Measurements from ENCODE around the gene CLTCL1. TPM values are rescaled to one million over a fixed set of nuclear protein-coding genes. Genes with fewer than 3 reads are reported as not detected.

The CLTCL1 gene
- total RNA-seq, 2 donors from 2014 or later = 2.1 to 4.6 TPM

Other genes with a start within 250 kb of the CLTCL1 start
- gene DGCR2, start 169.3 kb downstream of the CLTCL1 start, total RNA-seq = 100 to 1,000 TPM in 1 of 2 donors, 10 to 100 TPM in 1; 85.8 to 104 TPM
- not detected for gene TSSK2, start 160.4 kb downstream of the CLTCL1 start, total RNA-seq
- 10 to 100 TPM in 1 of 2 donors, 1 to 10 TPM in 1; 9.6 to 10.8 TPM for gene ESS2, start 147.1 kb downstream of the CLTCL1 start, total RNA-seq
- gene GSC2, start 141.4 kb downstream of the CLTCL1 start, total RNA-seq = not detected
- 100 to 1,000 TPM; 137 to 194 TPM for gene SLC25A1, start 113.0 kb downstream of the CLTCL1 start, total RNA-seq
- 10 to 100 TPM; 26.9 to 34.9 TPM for gene HIRA, start 140.0 kb upstream of the CLTCL1 start, total RNA-seq
- 10 to 100 TPM; 16.6 to 20.1 TPM for gene MRPL40, start 140.8 kb upstream of the CLTCL1 start, total RNA-seq
- gene C22orf39, start 156.0 kb upstream of the CLTCL1 start, total RNA-seq = 10 to 100 TPM; 20.1 to 23.4 TPM
- gene UFD1, start 187.5 kb upstream of the CLTCL1 start, total RNA-seq = 10 to 100 TPM; 48.8 to 51.8 TPM
- 1 to 10 TPM; 2.7 to 7.0 TPM for gene CDC45, start 188.2 kb upstream of the CLTCL1 start, total RNA-seq
- 10 to 100 TPM; 18.6 to 27.7 TPM for gene CLDN5, start 232.7 kb upstream of the CLTCL1 start, total RNA-seq

All from left colon (tissue), 2 donors.